ENCODE data around the gene UBE2E2.
"Not testable (repeated sequence)": the region's sequence is repeated elsewhere in the genome, so short reads cannot be mapped to it uniquely, and the experiment has no call there.

Gene UBE2E2

DNA sequence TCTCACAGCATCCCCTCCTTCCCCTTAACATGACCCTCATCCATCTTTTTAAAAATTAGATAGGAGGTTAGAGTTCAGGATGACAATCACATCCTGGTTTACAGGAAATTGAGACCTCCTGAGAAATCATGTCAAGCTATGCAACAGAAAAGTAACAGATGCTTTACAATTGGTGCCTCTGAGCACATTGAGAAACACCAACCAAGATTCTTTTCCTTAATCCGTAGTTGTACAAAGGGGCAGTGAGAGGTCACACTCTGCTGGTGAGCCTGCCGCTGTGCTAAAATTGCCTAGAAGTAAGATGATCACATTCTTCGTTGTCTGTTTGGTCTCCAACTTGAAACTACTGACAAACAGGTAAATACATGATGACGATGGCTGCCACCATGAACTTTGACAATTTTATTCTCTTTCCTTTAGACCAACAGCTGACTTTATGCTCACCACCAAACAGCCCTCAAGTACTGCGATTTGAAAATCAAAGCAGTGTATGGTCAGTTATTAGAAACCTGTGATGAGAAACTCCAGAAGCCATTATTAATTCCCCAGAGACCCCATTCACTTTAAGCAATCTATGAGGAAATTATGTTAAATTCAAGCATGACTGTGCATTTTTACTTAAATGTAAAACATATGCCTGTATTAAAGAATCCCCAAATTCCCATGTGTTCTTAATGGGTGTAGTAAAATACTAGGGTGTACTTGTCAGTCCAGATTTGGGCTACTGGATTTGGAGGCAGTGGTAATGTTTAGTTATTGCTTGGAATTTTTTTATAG lies 392.0 kb downstream of the UBE2E2 start:
- H3K4me1 Mint-ChIP-seq: no peaks in the 10 kb centered on the region
- no peak for DNase-seq
- H3K9me3 Mint-ChIP-seq: peaks cover 3% of the 10 kb centered on the region
- H3K27ac Mint-ChIP-seq: no peak overlapping the region
- H3K4me3 Mint-ChIP-seq: no peak overlapping the region
- CTCF ChIA-PET: no interaction called here
- H3K27me3 Mint-ChIP-seq: no peaks in the 10 kb centered on the region
- no peaks in the 10 kb centered on the region for H3K36me3 Mint-ChIP-seq

DNA sequence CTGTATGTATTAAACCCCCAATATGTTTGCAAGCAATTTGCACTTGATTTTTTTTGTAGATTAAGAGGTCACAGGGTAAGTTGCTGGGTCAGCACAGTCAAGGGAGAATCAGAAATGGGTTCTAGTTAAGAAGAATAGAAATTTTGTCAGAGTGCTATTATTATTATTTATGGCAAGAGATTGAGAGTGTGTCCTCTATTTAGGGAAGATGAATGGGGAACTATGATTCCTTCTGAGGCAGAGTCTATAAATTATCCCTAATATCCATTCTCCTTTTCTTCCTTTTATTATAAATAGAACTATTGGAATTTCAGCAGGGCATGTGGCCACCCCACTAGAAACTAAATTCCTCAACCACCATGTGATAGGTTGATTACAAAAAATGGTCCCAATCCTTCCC lies 392.7 kb downstream of the UBE2E2 start:
- Mint-ChIP-seq H3K27ac (no peak overlapping the region), H3K4me1 (no peaks in the 10 kb centered on the region), H3K27me3 (no peaks in the 10 kb centered on the region), H3K9me3 (peaks cover 3% of the 10 kb centered on the region), H3K36me3 (no peaks in the 10 kb centered on the region), H3K4me3 (no peak overlapping the region)
- no peak for DNase-seq
- CTCF ChIA-PET: no interaction called here

- Mint-ChIP-seq H3K9me3 (peaks cover 3% of the 10 kb centered on the region), H3K4me1 (no peaks in the 10 kb centered on the region), H3K4me3 (no peak overlapping the region), H3K36me3 (no peaks in the 10 kb centered on the region), H3K27ac (no peak overlapping the region), H3K27me3 (no peaks in the 10 kb centered on the region)
- CTCF ChIA-PET: no interaction called here
- DNase-seq: no peak
Observed at GRCh38 chr3:23600167-23600871, 397.2 kb downstream of the UBE2E2 start.

DNA sequence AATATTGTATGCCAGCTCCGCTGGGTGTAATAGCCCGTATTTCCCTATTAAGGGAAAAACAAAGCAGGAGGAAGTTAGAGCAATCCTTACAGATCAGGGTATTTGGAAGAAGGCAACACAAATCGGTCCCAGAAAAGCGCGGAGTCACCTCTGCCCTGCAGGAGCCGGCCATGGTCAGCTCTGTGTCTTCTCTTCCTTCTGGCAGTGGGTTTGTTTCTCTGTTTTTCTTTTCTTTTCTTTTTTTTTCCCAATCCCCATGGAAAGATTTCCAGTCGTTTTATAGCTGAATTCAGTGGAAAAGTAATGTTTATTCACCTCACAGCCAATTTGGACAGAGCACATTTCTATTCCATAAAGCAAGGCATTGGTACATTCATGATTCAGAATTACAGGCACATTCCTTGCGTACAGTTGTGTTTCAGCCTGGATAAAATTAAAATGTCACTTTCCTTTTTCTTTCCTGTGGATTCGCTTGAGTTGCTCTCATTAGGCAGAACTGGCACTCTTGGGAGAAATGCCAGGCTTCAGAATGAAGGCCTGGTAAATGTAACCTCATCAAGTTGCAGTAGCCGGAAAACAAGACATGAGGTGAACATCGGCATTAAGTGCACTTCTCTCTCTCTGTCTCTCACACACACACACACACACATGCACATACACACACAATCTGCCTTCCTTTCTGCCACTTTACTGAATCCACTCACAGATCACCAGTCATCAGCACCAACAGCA lies 398.1 kb downstream of the UBE2E2 start:
- CTCF ChIA-PET: no interaction called here
- no peak for DNase-seq
- Mint-ChIP-seq H3K27me3 (no peaks in the 10 kb centered on the region), H3K36me3 (no peaks in the 10 kb centered on the region), H3K4me1 (no peaks in the 10 kb centered on the region), H3K27ac (no peak overlapping the region), H3K4me3 (no peak overlapping the region), H3K9me3 (peaks cover 3% of the 10 kb centered on the region)

- DNase-seq: no peak
- H3K36me3 Mint-ChIP-seq: no peaks in the 10 kb centered on the region
- CTCF ChIA-PET: no interaction called here
- H3K9me3 Mint-ChIP-seq: no peaks in the 10 kb centered on the region
- no peak overlapping the region for H3K27ac Mint-ChIP-seq
- H3K4me3 Mint-ChIP-seq: no peak overlapping the region
- H3K4me1 Mint-ChIP-seq: no peaks in the 10 kb centered on the region
- no peaks in the 10 kb centered on the region for H3K27me3 Mint-ChIP-seq
Observed at GRCh38 chr3:23602971-23603370, 399.8 kb downstream of the UBE2E2 start.

DNA sequence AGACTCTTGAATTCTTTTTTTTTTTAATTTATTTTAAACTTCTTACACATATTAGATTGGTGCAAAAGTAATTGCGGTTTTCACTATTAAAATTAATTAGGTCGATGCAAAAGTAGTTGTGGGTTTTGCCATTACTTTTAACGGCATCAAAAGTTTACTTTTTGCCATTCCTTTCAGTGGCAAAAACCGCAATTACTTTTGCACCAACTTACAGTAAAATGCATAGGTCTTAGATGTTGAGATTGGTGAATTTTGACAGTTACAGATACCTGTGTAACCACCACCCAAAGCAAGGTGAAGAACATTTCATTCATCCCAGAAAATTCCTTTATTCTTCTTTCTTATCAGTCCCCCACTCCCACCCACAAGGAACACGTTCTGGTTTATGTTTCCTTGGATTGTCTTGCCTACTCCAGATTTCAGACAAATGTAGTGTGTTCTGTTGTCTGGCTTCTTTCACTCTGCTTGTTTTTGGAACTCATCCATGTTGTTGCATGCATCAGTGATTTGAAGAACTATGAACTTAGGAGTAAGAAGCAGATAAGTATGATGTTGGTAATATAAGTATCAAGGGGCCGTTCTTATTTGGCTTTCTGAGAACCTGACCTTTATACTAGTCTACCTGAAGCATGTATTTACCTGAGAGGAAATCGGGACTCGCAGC lies 404.2 kb downstream of the UBE2E2 start:
- H3K27me3 Mint-ChIP-seq: peaks cover 8% of the 10 kb centered on the region
- no peak for DNase-seq
- no peak overlapping the region for H3K4me3 Mint-ChIP-seq
- no peaks in the 10 kb centered on the region for H3K4me1 Mint-ChIP-seq
- no peak overlapping the region for H3K27ac Mint-ChIP-seq
- H3K36me3 Mint-ChIP-seq: no peaks in the 10 kb centered on the region
- CTCF ChIA-PET: no interaction called here
- no peaks in the 10 kb centered on the region for H3K9me3 Mint-ChIP-seq

GRCh38 chr3:23608650-23609049 lies 405.5 kb downstream of the UBE2E2 start:
- H3K4me1 Mint-ChIP-seq: no peaks in the 10 kb centered on the region
- H3K4me3 Mint-ChIP-seq: no peak overlapping the region
- no peak for DNase-seq
- H3K27ac Mint-ChIP-seq: no peak overlapping the region
- no peaks in the 10 kb centered on the region for H3K9me3 Mint-ChIP-seq
- H3K36me3 Mint-ChIP-seq: no peaks in the 10 kb centered on the region
- CTCF ChIA-PET: no interaction called here
- peaks cover 10% of the 10 kb centered on the region for H3K27me3 Mint-ChIP-seq

- Mint-ChIP-seq H3K27me3 (peaks cover 10% of the 10 kb centered on the region), H3K4me1 (peaks cover 6% of the 10 kb centered on the region), H3K4me3 (no peak overlapping the region), H3K36me3 (peaks cover 6% of the 10 kb centered on the region), H3K27ac (no peak overlapping the region), H3K9me3 (peaks cover 4% of the 10 kb centered on the region)
- CTCF ChIA-PET: no interaction called here
- DNase-seq: no peak
Observed at GRCh38 chr3:23611737-23612295, 408.7 kb downstream of the UBE2E2 start.

- H3K27ac Mint-ChIP-seq: no peak overlapping the region
- peaks cover 10% of the 10 kb centered on the region for H3K36me3 Mint-ChIP-seq
- H3K9me3 Mint-ChIP-seq: peaks cover 8% of the 10 kb centered on the region
- DNase-seq: no peak
- H3K4me1 Mint-ChIP-seq: peaks cover 12% of the 10 kb centered on the region
- H3K27me3 Mint-ChIP-seq: peaks cover 10% of the 10 kb centered on the region
- H3K4me3 Mint-ChIP-seq: no peak overlapping the region
- CTCF ChIA-PET: no interaction called here
Observed at GRCh38 chr3:23612296-23612891, 409.3 kb downstream of the UBE2E2 start.

DNA sequence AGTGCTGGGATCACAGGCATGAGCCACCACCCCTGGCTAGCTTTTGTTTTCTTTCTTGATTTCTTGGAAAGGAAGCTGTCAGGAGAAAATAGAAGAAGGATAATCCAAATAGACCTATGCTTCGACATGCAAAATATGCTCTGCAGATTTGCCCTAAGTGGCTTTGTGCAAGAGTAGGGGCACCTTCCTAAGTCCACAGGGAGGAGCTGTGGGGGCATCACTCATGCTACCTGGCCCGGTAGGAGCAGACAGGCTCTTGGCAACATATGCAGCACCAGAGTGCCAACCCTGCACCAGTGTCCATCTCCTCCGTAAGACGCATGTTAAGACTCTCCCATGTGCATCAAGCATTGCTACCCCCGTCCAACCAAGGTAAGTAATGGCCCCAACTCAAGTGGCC lies 411.9 kb downstream of the UBE2E2 start:
- H3K36me3 Mint-ChIP-seq: peaks cover 12% of the 10 kb centered on the region
- H3K9me3 Mint-ChIP-seq: peaks cover 17% of the 10 kb centered on the region
- no peak for DNase-seq
- no peak overlapping the region for H3K4me3 Mint-ChIP-seq
- H3K27ac Mint-ChIP-seq: no peak overlapping the region
- H3K27me3 Mint-ChIP-seq: peaks cover 8% of the 10 kb centered on the region
- peaks cover 15% of the 10 kb centered on the region for H3K4me1 Mint-ChIP-seq
- CTCF ChIA-PET: no interaction called here

DNA sequence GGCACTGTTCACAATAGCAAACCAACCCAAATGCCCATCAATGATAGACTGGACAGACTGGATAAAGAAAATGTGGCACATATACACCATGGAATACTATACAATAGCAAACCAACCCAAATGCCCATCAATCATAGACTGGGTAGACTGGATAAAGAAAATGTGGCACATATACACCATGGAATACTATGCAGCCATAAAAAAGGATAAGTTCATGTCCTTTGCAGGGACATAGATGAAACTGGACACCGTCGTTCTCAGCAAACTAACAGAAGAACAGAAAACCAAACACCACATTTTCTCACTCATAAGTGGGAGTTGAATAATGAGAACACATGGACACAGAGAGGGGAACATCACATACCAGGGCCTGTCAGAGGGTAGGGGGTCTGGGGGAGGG lies 415.3 kb downstream of the UBE2E2 start:
- Mint-ChIP-seq H3K27me3 (peaks cover 10% of the 10 kb centered on the region), H3K9me3 (peaks cover 17% of the 10 kb centered on the region), H3K4me1 (peaks cover 15% of the 10 kb centered on the region)

GRCh38 chr3:23619705-23620637 lies 416.8 kb downstream of the UBE2E2 start:
- no peak for DNase-seq
- CTCF ChIA-PET: no interaction called here
- Mint-ChIP-seq H3K36me3 (peaks cover 12% of the 10 kb centered on the region), H3K27me3 (peaks cover 10% of the 10 kb centered on the region), H3K4me1 (peaks cover 15% of the 10 kb centered on the region), H3K4me3 (no peak overlapping the region), H3K27ac (no peak overlapping the region), H3K9me3 (peaks cover 17% of the 10 kb centered on the region)

More for the DNA sequence above, 415.3 kb downstream of the UBE2E2 start:
- peaks cover 12% of the 10 kb centered on the region for H3K36me3 Mint-ChIP-seq
- DNase-seq, H3K4me3 Mint-ChIP-seq, H3K27ac Mint-ChIP-seq, CTCF ChIA-PET: not testable (repeated sequence)

GRCh38 chr3:23620638-23621015 lies 417.5 kb downstream of the UBE2E2 start:
- Mint-ChIP-seq H3K27ac (no peak overlapping the region), H3K4me3 (no peak overlapping the region), H3K4me1 (peaks cover 15% of the 10 kb centered on the region), H3K36me3 (peaks cover 12% of the 10 kb centered on the region), H3K27me3 (peaks cover 10% of the 10 kb centered on the region), H3K9me3 (peaks cover 17% of the 10 kb centered on the region)
- CTCF ChIA-PET: no interaction called here
- no peak for DNase-seq
